B cell (primary cell): ENCODE data around the gene LIF. TPM values are rescaled to one million over a fixed set of nuclear protein-coding genes. Genes with fewer than 3 reads are reported as not detected.

Source experiments
- ATAC-seq: fragments of 200-7000 bp; cut with Tn5 transposase; one replicate; pipeline ENCODE4 v1.10.0; 2021; ENCODE audit warnings: low read depth, mild to moderate bottlenecking, moderate number of reproducible peaks, moderate library complexity
- CTCF ChIA-PET: fragments of 350-600 bp; sonication (Branson Sonifier 250); formaldehyde crosslinking; loops from one replicate; lab custom pipeline; 2021; ENCODE audit warnings: antibody characterized with exemption, inconsistent platforms; lab: Charles Lee
- POLR2A ChIA-PET: fragments of 350-600 bp; sonication (Branson Sonifier 250); formaldehyde crosslinking; loops from one replicate; lab custom pipeline; 2021; ENCODE audit warnings: antibody characterized with exemption; lab: Charles Lee
- DNase-seq: peaks from one replicate; pipeline ENCODE4 v3.0.0; 2013
- H2AFZ ChIP-seq: 2 replicates; pipeline ENCODE4 v1.6.1; 2012; ENCODE audit warnings: mild to moderate bottlenecking, low read depth, low read length; ENCODE audit not compliant: insufficient read depth, poor library complexity, severe bottlenecking
- H3K27ac ChIP-seq, 2 donors: 1 replicate in 1 of 2; 2 replicates in 1 of 2; pipeline ENCODE4 v1.5.1; 2012 to 2013; ENCODE audit warnings: low read length in 2 of 2, mild to moderate bottlenecking in 2 of 2, moderate library complexity in 1 of 2
- H3K27me3 ChIP-seq, 4 experiments: fragments of 200-600 bp in 1 of 4; sonication (generic) in 1 of 4; replicated peaks in 1 of 4; 1 replicate in 2 of 4; 2 replicates in 2 of 4; pipeline versions ENCODE4 v1.6.1 to v1.7.0; 2013 to 2016; ENCODE audit warnings: low read length in 3 of 4, mild to moderate bottlenecking in 2 of 4, mixed read lengths in 1 of 4, moderate library complexity in 1 of 4; ENCODE audit not compliant: insufficient read depth in 4 of 4, control insufficient read depth in 3 of 4; ENCODE audit errors: control extremely low read depth in 1 of 4
- H3K36me3 ChIP-seq, 2 experiments: replicated peaks in 1 of 2; 1 replicate in 1 of 2; 2 replicates in 1 of 2; pipeline versions ENCODE4 v1.6.1 to v1.7.1; 2013; ENCODE audit warnings: low read length in 1 of 2; ENCODE audit not compliant: insufficient read depth in 2 of 2, control insufficient read depth in 1 of 2; ENCODE audit errors: control extremely low read depth in 1 of 2, extremely low read depth in 1 of 2
- H3K4me1 ChIP-seq, 2 donors: fragments of 200-600 bp in 1 of 2; sonication (generic) in 1 of 2; 1 replicate in 1 of 2; 2 replicates in 1 of 2; pipeline versions ENCODE4 v1.5.1 to v1.6.1; 2013 to 2017; ENCODE audit warnings: low read length in 2 of 2; ENCODE audit not compliant: control insufficient read depth in 2 of 2, insufficient read depth in 2 of 2
- H3K4me2 ChIP-seq: replicated peaks from 2 replicates; pipeline ENCODE3; 2012; ENCODE audit warnings: mild to moderate bottlenecking, low read depth, low read length; ENCODE audit not compliant: poor library complexity, severe bottlenecking
- H3K4me3 ChIP-seq, 5 experiments: fragments of 200-600 bp in 1 of 5; sonication (generic) in 1 of 5; 1 replicate in 3 of 5; 2 replicates in 2 of 5; pipeline versions ENCODE4 v1.5.1 to v1.7.0; 2011 to 2016; ENCODE audit warnings: low read length in 4 of 5, mild to moderate bottlenecking in 4 of 5, low read depth in 2 of 5, control low read depth in 1 of 5, moderate library complexity in 1 of 5; ENCODE audit not compliant: insufficient read depth in 1 of 5; ENCODE audit errors: control extremely low read depth in 1 of 5, extremely low read depth in 1 of 5
- H3K79me2 ChIP-seq: fragments of 200-600 bp; sonication (generic); one replicate; pipeline ENCODE4 v1.6.0; 2016; ENCODE audit warnings: low read length; ENCODE audit not compliant: control insufficient read depth, insufficient read depth
- H3K9ac ChIP-seq: fragments of 200-600 bp; sonication (generic); 2 replicates; pipeline ENCODE4 v1.6.1; 2017; ENCODE audit warnings: mild to moderate bottlenecking, low read length, moderate library complexity
- H3K9me3 ChIP-seq, 3 donors: one replicate each; pipeline versions ENCODE4 v1.6.1 to v1.7.1; 2013; ENCODE audit warnings: low read length in 2 of 3; ENCODE audit not compliant: control insufficient read depth in 2 of 3, insufficient read depth in 1 of 3; ENCODE audit errors: control extremely low read depth in 1 of 3
- H4K20me1 ChIP-seq: 2 replicates; pipeline ENCODE4 v1.6.0; 2012; ENCODE audit warnings: mild to moderate bottlenecking, low read length; ENCODE audit not compliant: insufficient read depth, control insufficient read depth, poor library complexity, severe bottlenecking
- H3K27ac Mint-ChIP-seq: one replicate; pipeline ENCODE4 v1.8.0; 2021; ENCODE audit warnings: mixed read lengths
- H3K27me3 Mint-ChIP-seq: one replicate; pipeline ENCODE4 v1.8.0; 2021; ENCODE audit warnings: mixed read lengths
- H3K4me1 Mint-ChIP-seq: one replicate; pipeline ENCODE4 v1.8.0; 2021; ENCODE audit warnings: mixed read lengths
- H3K4me3 Mint-ChIP-seq: one replicate; pipeline ENCODE4 v1.8.0; 2021; ENCODE audit warnings: mixed read lengths
- H3K9me3 Mint-ChIP-seq: one replicate; pipeline ENCODE4 v1.8.0; 2022; ENCODE audit warnings: mixed read lengths; ENCODE audit not compliant: insufficient read depth
- EZH2 ChIP-seq: IDR thresholded peaks from 2 replicates; pipeline ENCODE4 v1.6.1; 2012; ENCODE audit warnings: borderline replicate concordance, low read depth, mild to moderate bottlenecking, moderate library complexity, low read length; ENCODE audit not compliant: insufficient read depth, poor library complexity, severe bottlenecking
- WGBS: methylation state at CpG from one replicate; pipeline ENCODE4 v1.1.5; 2013; ENCODE audit warnings: missing lambda C conversion rate; ENCODE audit not compliant: insufficient coverage; 5-methylcytosine and 5-hydroxymethylcytosine counted together
- intact Hi-C: fragments of 100-400 bp; cut with micrococcal nuclease; formaldehyde crosslinking; loops from one replicate; pipeline ENCODE4 v1.10.0; 2022
- polyA plus RNA-seq: library from polyadenylated mRNA; depleted of rRNA; stranded (reverse); fragments of >200 nt; gene quantifications from 2 replicates; pipeline ENCODE4 v1.2.3, GENCODE V29; 2012
- total RNA-seq, 2 donors: library from RNA; stranded (reverse); fragments of 120-200 nt in 1 of 2; gene quantifications; 1 replicate in 1 of 2; 2 replicates in 1 of 2; pipeline versions ENCODE4 v1.2.3 to v1.2.4, GENCODE V29; 2013 to 2022
- TF ChIP-seq, protein P1 (sequence below): fragments of 200-600 bp; IDR thresholded peaks from one replicate; pipeline ENCODE4 v1.8.0; 2022; ENCODE audit warnings: antibody characterized with exemption, mild to moderate bottlenecking

Gene LIF
- total and polyA plus RNA-seq, 2 donors (not counting 1 experiment from before 2014, with no cell fraction given), result 0.47 TPM; not detected in 1

DNA sequence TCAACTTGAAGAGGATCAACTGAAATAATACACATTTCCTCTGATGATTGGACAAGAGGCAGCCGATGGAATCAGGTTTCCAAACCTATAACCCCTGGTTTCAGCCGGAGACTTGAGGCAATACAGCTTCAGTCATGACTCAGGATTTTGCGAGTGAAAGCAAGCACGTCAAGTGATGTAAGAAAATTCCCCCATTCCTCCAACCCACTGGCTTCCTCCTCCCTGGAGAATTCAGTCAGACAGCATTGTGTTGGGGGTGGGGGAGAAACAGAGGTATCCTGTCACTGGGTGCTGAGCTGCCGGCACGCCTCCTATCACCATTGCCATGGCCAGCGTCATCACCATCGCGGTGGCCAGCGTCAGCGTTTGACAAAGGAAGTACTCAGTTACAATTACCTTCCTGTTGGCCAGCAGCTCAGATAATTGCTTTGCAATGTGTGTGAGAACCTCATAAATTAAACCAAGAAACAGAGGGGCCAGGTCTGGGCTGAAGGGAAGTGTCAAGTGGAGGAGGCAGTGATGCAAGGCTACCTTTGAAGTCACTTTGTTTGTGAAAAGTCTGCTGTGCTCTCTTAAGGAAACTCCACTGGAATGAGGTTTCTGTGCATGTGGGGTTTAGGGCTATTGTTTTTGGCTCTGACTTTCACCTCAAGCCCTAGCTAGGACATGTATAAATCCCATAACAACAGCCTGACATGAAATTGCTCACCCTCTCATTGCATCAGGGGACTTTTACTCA, 50.2 kb downstream of the LIF start:
- Histone ChIP-seq H3K27me3 (no peaks in the 10 kb centered on the region), H3K36me3 (no peaks in the 10 kb centered on the region), H2AFZ (peak overlapping the region; percentile 48), H3K9ac (no peak overlapping the region), H3K9me3 (no peaks in the 10 kb centered on the region), H3K4me1 (peaks cover 25 to 29% of the 10 kb centered on the region in 2 donors), H3K27ac (no peak overlapping the region), H3K4me3 (no peak overlapping the region), H4K20me1 (no peaks in the 10 kb centered on the region), H3K79me2 (no peaks in the 10 kb centered on the region), H3K4me2 (peak overlapping the region; percentile 44)
- TF ChIP-seq, protein P1, sequence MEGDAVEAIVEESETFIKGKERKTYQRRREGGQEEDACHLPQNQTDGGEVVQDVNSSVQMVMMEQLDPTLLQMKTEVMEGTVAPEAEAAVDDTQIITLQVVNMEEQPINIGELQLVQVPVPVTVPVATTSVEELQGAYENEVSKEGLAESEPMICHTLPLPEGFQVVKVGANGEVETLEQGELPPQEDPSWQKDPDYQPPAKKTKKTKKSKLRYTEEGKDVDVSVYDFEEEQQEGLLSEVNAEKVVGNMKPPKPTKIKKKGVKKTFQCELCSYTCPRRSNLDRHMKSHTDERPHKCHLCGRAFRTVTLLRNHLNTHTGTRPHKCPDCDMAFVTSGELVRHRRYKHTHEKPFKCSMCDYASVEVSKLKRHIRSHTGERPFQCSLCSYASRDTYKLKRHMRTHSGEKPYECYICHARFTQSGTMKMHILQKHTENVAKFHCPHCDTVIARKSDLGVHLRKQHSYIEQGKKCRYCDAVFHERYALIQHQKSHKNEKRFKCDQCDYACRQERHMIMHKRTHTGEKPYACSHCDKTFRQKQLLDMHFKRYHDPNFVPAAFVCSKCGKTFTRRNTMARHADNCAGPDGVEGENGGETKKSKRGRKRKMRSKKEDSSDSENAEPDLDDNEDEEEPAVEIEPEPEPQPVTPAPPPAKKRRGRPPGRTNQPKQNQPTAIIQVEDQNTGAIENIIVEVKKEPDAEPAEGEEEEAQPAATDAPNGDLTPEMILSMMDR, result no peak
- no peak for TF ChIP-seq EZH2
- no peaks in the 10 kb centered on the region for H3K9me3 Mint-ChIP-seq
- peak overlapping the region; percentile 62 for H3K4me3 Mint-ChIP-seq
- WGBS, result 31% methylated on average over 2 of the region's 11 CpGs
- H3K27me3 Mint-ChIP-seq, result no peaks in the 10 kb centered on the region
- peak; percentile 40 for DNase-seq
- ATAC-seq, result peak; percentile 64
- intact Hi-C loops, result no loop called here
- peak overlapping the region; percentile 46 for H3K27ac Mint-ChIP-seq
- ChIA-PET POLR2A (no interaction called here), CTCF (no interaction called here)
- peaks cover 35% of the 10 kb centered on the region for H3K4me1 Mint-ChIP-seq
